ENCODE data around the gene ARF1.

The ARF1 gene

DNA sequence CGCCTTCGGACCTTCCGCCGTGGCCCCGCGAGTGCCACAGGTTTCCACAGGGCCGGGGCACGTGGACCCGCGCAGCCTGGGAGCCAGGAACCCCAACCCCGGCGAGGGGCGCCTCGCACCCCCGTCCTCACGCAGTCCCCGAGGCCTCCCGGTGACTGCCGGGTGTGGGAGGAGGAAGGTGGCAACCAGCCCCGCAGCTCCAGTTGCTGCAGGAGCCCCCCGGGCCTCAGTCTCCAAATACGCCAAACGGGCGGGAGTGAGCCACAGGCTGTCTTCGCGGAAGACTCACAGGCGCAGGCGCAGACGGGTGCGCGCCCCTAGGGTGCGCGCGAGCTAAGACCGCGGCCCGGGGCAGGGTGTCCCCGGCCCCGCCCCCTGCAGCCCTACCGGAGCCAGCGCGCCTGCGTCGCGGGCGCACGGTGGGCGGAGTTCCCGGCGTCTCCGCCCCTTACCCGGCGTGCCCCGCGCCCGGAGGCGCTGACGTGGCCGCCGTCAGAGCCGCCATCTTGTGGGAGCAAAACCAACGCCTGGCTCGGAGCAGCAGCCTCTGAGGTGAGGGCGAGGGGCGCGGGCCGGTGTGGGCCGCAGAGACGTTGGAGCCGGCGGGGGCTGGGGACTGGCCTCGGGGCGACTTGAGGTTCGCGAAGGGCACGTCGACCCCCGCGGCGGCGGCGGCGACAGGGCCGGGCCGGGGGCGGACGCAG is at the start of gene ARF1:
Gene ARF1 (plus strand): TSS at position 495 of the 704 bp plus-strand sequence. CDS start 14,407 bp downstream, outside the sequence.
- no peaks in the 10 kb centered on the region for H3K9me3 ChIP-seq (ENCODE audit: control insufficient read depth, insufficient read depth, low read length)
- peak within 1 kb of the TSS; percentile 92 for H3K27ac ChIP-seq (ENCODE audit: low read depth, low read length)
- peak within 1 kb of the TSS; percentile 92 for H3K9ac ChIP-seq (ENCODE audit: low read depth, low read length)
- H3K4me1 ChIP-seq (ENCODE audit: control insufficient read depth, insufficient read depth, low read length), result peaks cover 17% of the 10 kb centered on the region
- H3K4me3 ChIP-seq (ENCODE audit: low read depth, low read length), result peak within 1 kb of the TSS; percentile 81
- H3K36me3 ChIP-seq (ENCODE audit: control insufficient read depth, insufficient read depth, low read length), result peaks cover 10% of the 10 kb centered on the region; the same call in 1 of the 2 replicates
- H3K27me3 ChIP-seq (ENCODE audit: control insufficient read depth, insufficient read depth, low read length), result peaks cover 24% of the 10 kb centered on the region

GRCh38 chr1:228033376-228033775 is 49.1 kb upstream of the ARF1 start:
- H3K36me3 ChIP-seq (ENCODE audit: control insufficient read depth, insufficient read depth, low read length), result no peaks in the 10 kb centered on the region
- no peaks in the 10 kb centered on the region; the same call in 1 of the 2 replicates for H3K9me3 ChIP-seq (ENCODE audit: control insufficient read depth, insufficient read depth, low read length)
- H3K4me1 ChIP-seq (ENCODE audit: control insufficient read depth, insufficient read depth, low read length), result peaks cover 2% of the 10 kb centered on the region; the same call in 1 of the 2 replicates
- H3K9ac ChIP-seq (ENCODE audit: low read depth, low read length), result no peak overlapping the region
- no peak overlapping the region for H3K4me3 ChIP-seq (ENCODE audit: low read depth, low read length)
- H3K27me3 ChIP-seq (ENCODE audit: control insufficient read depth, insufficient read depth, low read length), result peaks cover 51% of the 10 kb centered on the region
- H3K27ac ChIP-seq (ENCODE audit: low read depth, low read length), result no peak overlapping the region

DNA sequence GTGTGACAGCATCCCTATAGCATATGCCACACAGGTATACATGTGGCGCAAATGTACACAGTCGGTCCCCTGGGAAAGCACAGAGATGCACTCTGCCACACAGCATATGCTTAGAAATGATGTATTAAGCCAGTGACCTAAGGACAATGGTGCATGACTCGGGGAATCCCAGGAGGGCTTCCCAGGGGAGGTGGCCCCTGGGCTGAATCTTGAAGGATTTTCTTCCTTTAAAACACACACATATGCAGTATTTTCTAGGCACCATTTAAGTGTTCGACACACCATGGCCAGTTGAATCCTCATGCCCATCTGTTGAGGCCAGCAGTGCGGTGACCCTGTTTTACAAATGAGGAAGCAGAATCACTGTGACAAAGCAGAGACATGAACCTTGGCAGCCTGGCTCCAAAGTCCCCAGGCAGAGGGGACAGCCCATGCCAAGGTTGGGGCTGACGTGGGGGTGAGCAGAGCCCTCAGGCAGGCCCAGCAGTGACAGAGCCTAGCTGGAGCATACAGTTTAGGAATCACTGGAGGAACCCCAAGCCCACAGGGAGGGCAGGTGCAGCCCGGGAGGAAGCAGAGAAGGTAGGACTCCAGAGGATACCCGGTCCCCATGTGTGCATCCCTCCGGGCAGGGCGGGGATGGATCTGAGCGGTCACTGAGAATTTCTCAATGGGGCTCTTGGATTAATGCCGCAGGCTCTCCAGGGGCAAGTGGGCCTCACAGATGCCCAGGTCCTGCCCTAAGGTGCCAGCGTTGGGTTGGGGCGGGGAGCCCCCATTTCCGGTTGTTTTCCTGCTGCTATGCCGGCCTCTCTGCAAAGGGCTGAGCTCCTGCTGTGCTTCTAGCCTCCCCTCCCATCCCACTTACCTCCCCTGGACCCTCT is 47.3 kb upstream of the ARF1 start:
- H3K9me3 ChIP-seq (ENCODE audit: control insufficient read depth, insufficient read depth, low read length), result no peaks in the 10 kb centered on the region; the same call in 1 of the 2 replicates
- H3K27ac ChIP-seq (ENCODE audit: low read depth, low read length), result no peak overlapping the region
- H3K4me1 ChIP-seq (ENCODE audit: control insufficient read depth, insufficient read depth, low read length), result peaks cover 3% of the 10 kb centered on the region; the same call in 1 of the 2 replicates
- no peak overlapping the region for H3K9ac ChIP-seq (ENCODE audit: low read depth, low read length)
- H3K36me3 ChIP-seq (ENCODE audit: control insufficient read depth, insufficient read depth, low read length), result no peaks in the 10 kb centered on the region
- no peak overlapping the region for H3K4me3 ChIP-seq (ENCODE audit: low read depth, low read length)
- peaks cover 64% of the 10 kb centered on the region for H3K27me3 ChIP-seq (ENCODE audit: control insufficient read depth, insufficient read depth, low read length)

DNA sequence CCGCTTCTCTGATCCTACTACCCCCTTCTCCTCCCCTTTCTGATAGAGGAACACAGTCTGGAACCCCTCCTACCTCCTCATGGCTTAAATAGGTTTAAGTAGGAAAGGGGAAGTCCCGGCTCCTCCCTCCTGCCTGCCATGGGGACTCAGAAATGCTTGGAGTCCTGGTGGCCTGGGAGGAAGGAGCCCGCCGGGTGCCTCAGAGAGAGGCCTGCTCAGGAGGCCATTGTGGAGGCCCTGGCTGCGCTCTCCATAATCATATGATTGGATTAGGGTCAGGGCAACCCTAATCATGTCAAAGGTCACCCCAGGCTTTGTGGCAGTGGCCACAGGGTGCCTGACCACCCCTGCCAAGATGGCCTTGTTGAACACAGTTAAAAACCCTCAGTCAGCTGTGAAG is 46.7 kb upstream of the ARF1 start:
- H3K9ac ChIP-seq (ENCODE audit: low read depth, low read length), result no peak overlapping the region
- no peaks in the 10 kb centered on the region for H3K36me3 ChIP-seq (ENCODE audit: control insufficient read depth, insufficient read depth, low read length)
- H3K27me3 ChIP-seq (ENCODE audit: control insufficient read depth, insufficient read depth, low read length), result peaks cover 63% of the 10 kb centered on the region
- H3K4me3 ChIP-seq (ENCODE audit: low read depth, low read length), result no peak overlapping the region
- H3K4me1 ChIP-seq (ENCODE audit: control insufficient read depth, insufficient read depth, low read length), result peaks cover 3% of the 10 kb centered on the region; the same call in 1 of the 2 replicates
- no peak overlapping the region for H3K27ac ChIP-seq (ENCODE audit: low read depth, low read length)
- H3K9me3 ChIP-seq (ENCODE audit: control insufficient read depth, insufficient read depth, low read length), result no peaks in the 10 kb centered on the region; the same call in 1 of the 2 replicates

GRCh38 chr1:228036701-228037231 is 45.7 kb upstream of the ARF1 start:
- H3K27me3 ChIP-seq (ENCODE audit: control insufficient read depth, insufficient read depth, low read length), result peaks cover 72% of the 10 kb centered on the region
- H3K9me3 ChIP-seq (ENCODE audit: control insufficient read depth, insufficient read depth, low read length), result no peaks in the 10 kb centered on the region; the same call in 1 of the 2 replicates
- H3K27ac ChIP-seq (ENCODE audit: low read depth, low read length), result no peak overlapping the region
- no peaks in the 10 kb centered on the region for H3K36me3 ChIP-seq (ENCODE audit: control insufficient read depth, insufficient read depth, low read length)
- peaks cover 3% of the 10 kb centered on the region; the same call in 1 of the 2 replicates for H3K4me1 ChIP-seq (ENCODE audit: control insufficient read depth, insufficient read depth, low read length)
- H3K4me3 ChIP-seq (ENCODE audit: low read depth, low read length), result no peak overlapping the region
- H3K9ac ChIP-seq (ENCODE audit: low read depth, low read length), result no peak overlapping the region

DNA sequence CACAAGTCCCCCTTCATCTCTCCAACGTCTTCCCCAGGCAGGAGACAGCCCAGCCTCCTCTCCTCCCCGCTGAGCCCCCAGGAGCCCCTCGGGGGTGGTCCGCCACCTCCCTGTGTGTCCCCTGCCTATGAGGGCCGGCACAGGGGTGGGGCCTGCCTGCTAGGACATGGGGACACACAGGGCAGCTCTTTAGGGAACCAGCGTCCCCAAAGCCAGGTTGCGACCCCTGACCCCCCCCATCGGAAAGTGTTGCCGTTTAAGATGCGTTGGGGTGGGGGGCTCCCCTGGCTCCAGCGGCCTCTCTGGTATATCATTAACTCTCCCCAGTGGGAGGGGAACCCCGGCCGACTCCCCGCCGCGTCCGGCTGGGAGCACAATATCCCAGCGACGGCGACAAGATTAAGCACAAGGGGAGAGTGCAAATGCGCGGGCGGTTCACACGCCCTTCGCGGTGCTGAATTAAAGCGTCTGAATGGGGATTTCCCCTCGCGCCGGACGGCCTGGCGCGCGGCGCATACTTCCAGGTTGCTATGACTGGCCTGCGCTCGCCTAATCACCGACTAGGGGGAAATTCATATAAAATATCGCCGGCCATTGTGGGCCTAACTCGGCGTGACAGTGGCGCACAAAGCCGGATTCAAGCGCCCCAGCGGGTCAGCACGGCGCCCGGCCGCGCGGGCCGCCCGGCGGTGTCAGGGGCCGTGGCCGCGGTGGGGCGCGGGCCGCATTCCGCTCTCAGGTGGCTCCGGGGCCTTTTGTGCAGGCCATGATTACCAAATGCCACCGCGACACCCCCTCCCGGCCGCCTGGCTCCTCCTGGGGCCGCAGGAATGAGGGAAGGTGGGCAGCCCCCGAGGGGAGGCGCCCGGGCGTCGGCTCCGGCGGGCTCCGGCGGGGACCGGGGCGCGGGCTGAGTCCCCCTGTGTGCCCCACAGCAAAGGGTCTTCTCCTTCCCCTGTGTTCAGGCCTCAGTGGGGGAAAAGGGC is 44.8 kb upstream of the ARF1 start:
- Histone ChIP-seq H3K27ac (ENCODE audit: low read depth, low read length) (no peak overlapping the region), H3K9me3 (ENCODE audit: control insufficient read depth, insufficient read depth, low read length) (no peaks in the 10 kb centered on the region; the same call in 1 of the 2 replicates), H3K4me1 (ENCODE audit: control insufficient read depth, insufficient read depth, low read length) (peaks cover 3% of the 10 kb centered on the region; the same call in 1 of the 2 replicates), H3K9ac (ENCODE audit: low read depth, low read length) (no peak overlapping the region), H3K27me3 (ENCODE audit: control insufficient read depth, insufficient read depth, low read length) (peaks cover 70% of the 10 kb centered on the region), H3K4me3 (ENCODE audit: low read depth, low read length) (peak overlapping the region; percentile 57), H3K36me3 (ENCODE audit: control insufficient read depth, insufficient read depth, low read length) (no peaks in the 10 kb centered on the region)

DNA sequence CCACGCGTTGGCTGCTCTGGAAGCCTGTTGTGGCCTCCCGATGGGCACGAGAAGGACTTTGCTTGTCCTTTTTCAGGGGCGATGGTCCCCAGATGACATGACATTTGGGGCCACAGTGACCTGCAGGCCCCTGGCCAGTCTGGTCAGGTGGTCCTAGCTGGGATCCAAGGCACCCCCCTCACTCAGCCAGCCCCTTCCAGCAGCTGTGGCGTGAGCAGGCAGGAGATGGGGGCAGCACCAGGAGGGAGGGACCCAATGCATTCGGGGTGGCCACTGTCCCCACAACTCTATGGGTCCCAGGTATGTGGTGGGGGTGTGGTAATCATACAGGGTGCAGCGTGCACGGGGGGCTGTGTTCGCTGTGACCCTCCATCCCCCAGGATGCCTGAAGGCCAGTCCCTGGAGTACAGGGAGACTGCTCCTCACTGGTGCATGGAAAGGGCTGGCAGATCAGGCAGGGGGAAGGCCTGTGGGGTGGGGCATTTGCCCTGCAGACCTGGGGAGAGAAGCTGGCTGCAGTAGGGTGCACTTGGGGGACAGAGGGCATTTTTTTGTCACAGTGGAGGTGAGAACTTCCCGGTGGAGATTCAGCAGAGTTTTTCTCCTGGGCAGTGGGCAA is 44.0 kb upstream of the ARF1 start:
- H3K27me3 ChIP-seq (ENCODE audit: control insufficient read depth, insufficient read depth, low read length), result peaks cover 71% of the 10 kb centered on the region
- no peak overlapping the region for H3K9ac ChIP-seq (ENCODE audit: low read depth, low read length)
- no peaks in the 10 kb centered on the region for H3K9me3 ChIP-seq (ENCODE audit: control insufficient read depth, insufficient read depth, low read length)
- H3K27ac ChIP-seq (ENCODE audit: low read depth, low read length), result no peak overlapping the region
- no peaks in the 10 kb centered on the region for H3K36me3 ChIP-seq (ENCODE audit: control insufficient read depth, insufficient read depth, low read length)
- peak overlapping the region; percentile 57 for H3K4me3 ChIP-seq (ENCODE audit: low read depth, low read length)
- peaks cover 3% of the 10 kb centered on the region; the same call in 1 of the 2 replicates for H3K4me1 ChIP-seq (ENCODE audit: control insufficient read depth, insufficient read depth, low read length)

DNA sequence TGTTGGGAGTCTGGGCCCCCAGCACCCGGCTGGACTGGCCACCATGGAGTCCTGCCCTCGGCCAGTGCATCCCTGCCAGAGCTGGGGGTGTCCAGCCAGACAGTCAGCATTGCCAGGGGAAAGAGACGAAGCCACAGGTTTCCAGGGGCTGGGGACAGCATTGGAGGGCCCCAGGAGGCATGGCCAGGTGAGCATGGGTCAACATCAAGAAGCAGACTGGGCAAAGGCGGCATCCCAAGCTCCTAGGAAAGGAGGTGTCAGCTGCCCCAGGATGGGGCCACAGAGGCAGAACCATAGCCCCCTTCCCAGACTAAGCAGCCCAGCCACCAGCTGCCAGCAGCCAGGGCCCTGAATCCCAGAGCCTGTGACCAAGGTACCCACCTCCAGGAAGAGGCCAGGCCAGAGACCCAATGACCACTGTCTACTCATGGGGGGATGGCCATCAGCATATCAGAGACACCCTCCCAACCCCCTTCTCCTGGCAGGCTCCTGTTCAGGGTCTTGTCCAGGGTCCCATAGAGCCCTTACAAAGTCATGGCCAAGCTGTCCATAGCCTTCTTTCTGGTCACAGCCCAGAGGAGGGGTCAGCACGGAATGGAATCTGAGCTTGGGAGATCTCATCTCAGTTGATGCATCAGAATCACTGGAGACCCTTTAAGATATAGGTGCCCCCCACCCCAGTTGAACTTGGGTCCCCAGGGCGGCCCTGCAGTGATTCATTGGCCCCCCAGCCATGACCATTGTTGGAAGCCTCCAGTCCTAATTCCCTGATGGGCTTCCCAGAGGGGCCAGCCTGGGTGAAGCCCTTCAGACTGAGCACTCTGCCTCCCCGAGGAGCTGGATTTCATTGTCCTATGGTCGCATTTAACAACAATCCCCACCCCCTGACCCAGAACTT is 43.3 kb upstream of the ARF1 start:
- Histone ChIP-seq H3K9ac (ENCODE audit: low read depth, low read length) (no peak overlapping the region), H3K27ac (ENCODE audit: low read depth, low read length) (no peak overlapping the region), H3K4me3 (ENCODE audit: low read depth, low read length) (no peak overlapping the region), H3K9me3 (ENCODE audit: control insufficient read depth, insufficient read depth, low read length) (no peaks in the 10 kb centered on the region), H3K27me3 (ENCODE audit: control insufficient read depth, insufficient read depth, low read length) (peaks cover 79% of the 10 kb centered on the region), H3K4me1 (ENCODE audit: control insufficient read depth, insufficient read depth, low read length) (peaks cover 3% of the 10 kb centered on the region; the same call in 1 of the 2 replicates), H3K36me3 (ENCODE audit: control insufficient read depth, insufficient read depth, low read length) (no peaks in the 10 kb centered on the region)

- Histone ChIP-seq H3K9me3 (ENCODE audit: control insufficient read depth, insufficient read depth, low read length) (no peaks in the 10 kb centered on the region), H3K27ac (ENCODE audit: low read depth, low read length) (no peak overlapping the region)
These were observed 42.5 kb upstream of the ARF1 start for GRCh38 chr1:228039986-228040385.

More at GRCh38 chr1:228039986-228040385, 42.5 kb upstream of the ARF1 start:
- Histone ChIP-seq H3K27me3 (ENCODE audit: control insufficient read depth, insufficient read depth, low read length) (peaks cover 86% of the 10 kb centered on the region), H3K4me3 (ENCODE audit: low read depth, low read length) (no peak overlapping the region), H3K9ac (ENCODE audit: low read depth, low read length) (no peak overlapping the region), H3K4me1 (ENCODE audit: control insufficient read depth, insufficient read depth, low read length) (peaks cover 3% of the 10 kb centered on the region; the same call in 1 of the 2 replicates), H3K36me3 (ENCODE audit: control insufficient read depth, insufficient read depth, low read length) (no peaks in the 10 kb centered on the region)
